SK-N-SH (cell line): ENCODE data around the gene SBF2. TPM values are rescaled to one million over a fixed set of nuclear protein-coding genes. Genes with fewer than 3 reads are reported as not detected.

Experiments
- CTCF ChIA-PET: fragments of 300-600, 350-600 bp; formaldehyde crosslinking; extraction: SDS; loops from one replicate; lab custom pipeline; 2021; lab: Yijun Ruan, JAX
- POLR2A ChIA-PET: fragments of 350-600 bp; sonication (Branson Sonifier 250); formaldehyde crosslinking; extraction: SDS; loops from one replicate; lab custom pipeline; 2020; ENCODE audit warnings: antibody characterized with exemption, inconsistent platforms; lab: Yijun Ruan, JAX
- DNase-seq: peaks from one replicate; pipeline ENCODE4 v3.0.0; 2012
- H2AFZ ChIP-seq: fragments of 200-600 bp; sonication (generic); 2 replicates; pipeline ENCODE4 v1.8.1; 2016; ENCODE audit warnings: antibody characterized with exemption, mild to moderate bottlenecking, low read depth
- H3F3A ChIP-seq: fragments of 200-600 bp; sonication (generic); replicated peaks from 2 replicates; pipeline ENCODE3; 2016; ENCODE audit warnings: antibody characterized with exemption, mild to moderate bottlenecking; ENCODE audit not compliant: insufficient read depth
- H3K27ac ChIP-seq, 2 experiments: fragments of 200-500 bp in 1 of 2; fragments of 200-600 bp in 1 of 2; sonication (Bioruptor generic) in 1 of 2; sonication (generic), shearing (Covaris generic) in 1 of 2; 2 replicates each; pipeline versions ENCODE4 v1.5.1 to v1.6.1; 2014 to 2016; ENCODE audit warnings: low read depth in 2 of 2, inconsistent platforms in 1 of 2, low read length in 1 of 2, mild to moderate bottlenecking in 1 of 2, mixed read lengths in 1 of 2
- H3K27me3 ChIP-seq: fragments of 200-600 bp; sonication (generic), shearing (Covaris generic); 2 replicates; pipeline ENCODE4 v1.6.1; 2016; ENCODE audit warnings: mixed run types; ENCODE audit not compliant: insufficient read depth
- H3K36me3 ChIP-seq, 2 experiments: fragments of 200-500 bp in 1 of 2; fragments of 200-600 bp in 1 of 2; sonication (Bioruptor generic) in 1 of 2; sonication (generic) in 1 of 2; replicated peaks in 1 of 2; 2 replicates each; pipeline versions ENCODE3 to v1.5.1; 2014 to 2016; ENCODE audit warnings: low read length in 1 of 2, mild to moderate bottlenecking in 1 of 2; ENCODE audit not compliant: insufficient read depth in 2 of 2, control insufficient read depth in 1 of 2
- H3K4me1 ChIP-seq, 2 experiments: fragments of 200-500 bp in 1 of 2; fragments of 200-600 bp in 1 of 2; sonication (Bioruptor generic) in 1 of 2; sonication (generic), shearing (Covaris generic) in 1 of 2; 2 replicates each; pipeline versions ENCODE4 v1.5.1 to v1.6.1; 2014 to 2016; ENCODE audit warnings: low read depth in 1 of 2, low read length in 1 of 2, mixed run types in 1 of 2; ENCODE audit not compliant: insufficient read depth in 2 of 2, control insufficient read depth in 1 of 2
- H3K4me2 ChIP-seq: fragments of 200-600 bp; sonication (generic), shearing (Covaris generic); 2 replicates; pipeline ENCODE4 v1.6.1; 2017; ENCODE audit warnings: mixed run types
- H3K4me3 ChIP-seq, 2 experiments: fragments of 200-500 bp in 1 of 2; fragments of 200-600 bp in 1 of 2; sonication (Bioruptor generic) in 1 of 2; sonication (generic), shearing (Covaris generic) in 1 of 2; 2 replicates each; pipeline versions ENCODE4 v1.5.1 to v1.8.1; 2014 to 2016; ENCODE audit warnings: low read depth in 2 of 2, inconsistent platforms in 1 of 2, low read length in 1 of 2, mild to moderate bottlenecking in 1 of 2, mixed read lengths in 1 of 2, moderate library complexity in 1 of 2
- H3K79me2 ChIP-seq: fragments of 200-600 bp; sonication (generic); 2 replicates; pipeline ENCODE4 v1.8.1; 2017; ENCODE audit warnings: mild to moderate bottlenecking; ENCODE audit not compliant: insufficient read depth
- H3K9ac ChIP-seq: fragments of 200-600 bp; sonication (generic); 2 replicates; pipeline ENCODE4 v1.6.1; 2017; ENCODE audit warnings: mixed run types
- H3K9me2 ChIP-seq: fragments of 200-600 bp; sonication (generic); 2 replicates; pipeline ENCODE4 v1.6.1; 2017; ENCODE audit warnings: mixed run types
- H3K9me3 ChIP-seq: fragments of 200-600 bp; sonication (generic); 2 replicates; pipeline ENCODE4 v1.6.1; 2017; ENCODE audit warnings: mixed run types, mild to moderate bottlenecking, moderate library complexity
- H4K20me1 ChIP-seq: fragments of 200-600 bp; sonication (generic); 2 replicates; pipeline ENCODE4 v1.6.1; 2017; ENCODE audit warnings: mild to moderate bottlenecking, mixed run types; ENCODE audit not compliant: insufficient read depth
- CHD2 ChIP-seq: fragments of 150-350 bp; IDR thresholded peaks from 2 replicates; pipeline ENCODE4 v1.6.1; 2018; ENCODE audit warnings: low read length; ENCODE audit not compliant: partially characterized antibody
- EP300 ChIP-seq, 2 experiments: IDR thresholded peaks; 2 replicates each; pipeline versions ENCODE4 v1.4.0 to v1.6.1; 2012; ENCODE audit warnings: borderline replicate concordance in 1 of 2, low read depth in 1 of 2, low read length in 1 of 2
- FOSL2 ChIP-seq: IDR thresholded peaks from 2 replicates; pipeline ENCODE4 v1.4.0; 2012; ENCODE audit warnings: low read depth, mild to moderate bottlenecking, moderate library complexity, borderline replicate concordance
- MXI1 ChIP-seq: IDR thresholded peaks from 2 replicates; pipeline ENCODE4 v1.6.1; 2012; ENCODE audit warnings: mild to moderate bottlenecking, low read depth, low read length, improper control_type of control experiment
- NRF1 ChIP-seq: IDR thresholded peaks from 2 replicates; pipeline ENCODE4 v1.6.1; 2012; ENCODE audit warnings: low read depth, mild to moderate bottlenecking, low read length
- POLR2AphosphoS5 ChIP-seq: IDR thresholded peaks from 2 replicates; pipeline ENCODE4 v1.6.1; 2012; ENCODE audit warnings: low read depth, low read length
- REST ChIP-seq: IDR thresholded peaks from 2 replicates; pipeline ENCODE4 v1.6.1; 2012; ENCODE audit warnings: mild to moderate bottlenecking, low read depth, low read length, moderate library complexity
- TAF1 ChIP-seq: IDR thresholded peaks from 2 replicates; pipeline ENCODE4 v1.6.1; 2012; ENCODE audit warnings: low read depth, mild to moderate bottlenecking, low read length, moderate library complexity, borderline replicate concordance
- USF2 ChIP-seq: fragments of 150-350 bp; IDR thresholded peaks from 2 replicates; pipeline ENCODE4 v1.6.1; 2017; ENCODE audit warnings: antibody characterized with exemption, low read length, low read depth, borderline replicate concordance
- WGBS: methylation state at CpG from one replicate; pipeline ENCODE4 v1.1.6; 2017; ENCODE audit warnings: low lambda C conversion rate; 5-methylcytosine and 5-hydroxymethylcytosine counted together
- polyA plus RNA-seq, 3 experiments: library from polyadenylated mRNA; depleted of rRNA; stranded (reverse); fragments of >200 nt; gene quantifications; 2 replicates each; pipeline ENCODE4 v1.2.3, GENCODE V29; 2012

The SBF2 gene
- polyA plus RNA-seq, 1 of the 3 experiments (the other 2 are of a cell fraction) = 23.0 TPM

- H3K4me1 ChIP-seq = peaks cover 15 to 20% of the 10 kb centered on the region in 2 experiments
- peak; percentile 61 for DNase-seq
- no peaks in the 10 kb centered on the region for H3K9me2 ChIP-seq
- peaks cover 47% of the 10 kb centered on the region for H3K79me2 ChIP-seq
- peak overlapping the region; percentile 93 for H3K9ac ChIP-seq
- peak overlapping the region; percentile 82 to 94 for H3K27ac ChIP-seq
- peak overlapping the region; percentile 98 for H3K4me2 ChIP-seq
- no peaks in the 10 kb centered on the region for H3F3A ChIP-seq
- H3K9me3 ChIP-seq = no peaks in the 10 kb centered on the region
- H2AFZ ChIP-seq = peak overlapping the region; percentile 98
- peaks cover 0 to 3% of the 10 kb centered on the region in 2 experiments for H3K36me3 ChIP-seq
- peak overlapping the region; percentile 85 to 92 for H3K4me3 ChIP-seq
- H4K20me1 ChIP-seq = peaks cover 10% of the 10 kb centered on the region
- TF ChIP-seq CHD2 (no peak), NRF1 (no peak), MXI1 (peak; percentile 59), TAF1 (0 out of 2 replicates have a peak, but pooled peaks have one; percentile 9), USF2 (no peak), EP300 (IDR thresholded peaks at IDR 0.05; ENCODE audit: borderline replicate concordance in 1 of 2, low read depth in 1 of 2, low read length in 1 of 2) (no peak), POLR2AphosphoS5 (peak; percentile 47; the same call in 1 of the 2 replicates), FOSL2 (no peak), REST (no peak)
- ChIA-PET POLR2A (interaction anchor here (2.1 kb wide), 1 partner anchor 10 kb away, joined by 4 read pairs; the partner anchor contains the start of gene ADM), CTCF (interaction anchor here (1.4 kb wide), 1 partner anchor 10 kb away, joined by 16 read pairs; the partner anchor contains the start of gene ADM)
- no peaks in the 10 kb centered on the region for H3K27me3 ChIP-seq
- WGBS = 20% methylated on average over 30 of the region's 45 CpGs
Measured at GRCh38 chr11:10294290-10294953, 403 bp upstream of the SBF2 start.
